ENCODE results near the gene TRIM39.

Gene TRIM39

DNA sequence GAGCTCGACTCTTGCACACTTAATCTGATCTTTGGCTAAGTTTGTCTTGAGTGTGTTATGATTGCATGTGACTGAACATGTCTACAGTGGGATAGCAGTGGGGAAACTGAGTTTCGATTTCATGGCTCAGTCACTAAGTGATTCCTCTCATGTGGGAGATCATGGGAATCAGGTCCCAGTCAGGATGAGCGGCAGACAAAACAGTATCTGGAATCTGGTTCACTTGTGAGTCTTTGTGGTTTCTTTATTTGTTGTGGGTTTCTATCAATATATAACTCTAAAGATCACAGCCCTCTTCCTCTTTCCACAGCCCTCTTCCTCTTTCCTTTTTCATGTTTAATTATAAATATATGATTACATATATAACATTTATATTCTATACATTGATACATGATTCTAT, 22.2 kb downstream of the TRIM39 start:
- TF ChIP-seq, protein P1, sequence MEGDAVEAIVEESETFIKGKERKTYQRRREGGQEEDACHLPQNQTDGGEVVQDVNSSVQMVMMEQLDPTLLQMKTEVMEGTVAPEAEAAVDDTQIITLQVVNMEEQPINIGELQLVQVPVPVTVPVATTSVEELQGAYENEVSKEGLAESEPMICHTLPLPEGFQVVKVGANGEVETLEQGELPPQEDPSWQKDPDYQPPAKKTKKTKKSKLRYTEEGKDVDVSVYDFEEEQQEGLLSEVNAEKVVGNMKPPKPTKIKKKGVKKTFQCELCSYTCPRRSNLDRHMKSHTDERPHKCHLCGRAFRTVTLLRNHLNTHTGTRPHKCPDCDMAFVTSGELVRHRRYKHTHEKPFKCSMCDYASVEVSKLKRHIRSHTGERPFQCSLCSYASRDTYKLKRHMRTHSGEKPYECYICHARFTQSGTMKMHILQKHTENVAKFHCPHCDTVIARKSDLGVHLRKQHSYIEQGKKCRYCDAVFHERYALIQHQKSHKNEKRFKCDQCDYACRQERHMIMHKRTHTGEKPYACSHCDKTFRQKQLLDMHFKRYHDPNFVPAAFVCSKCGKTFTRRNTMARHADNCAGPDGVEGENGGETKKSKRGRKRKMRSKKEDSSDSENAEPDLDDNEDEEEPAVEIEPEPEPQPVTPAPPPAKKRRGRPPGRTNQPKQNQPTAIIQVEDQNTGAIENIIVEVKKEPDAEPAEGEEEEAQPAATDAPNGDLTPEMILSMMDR (IDR thresholded peaks at IDR 0.05; ENCODE audit: low read depth, low read length, missing control alignments) = no peak
- no peak for DNase-seq (ENCODE audit: low read depth)
- in situ Hi-C loops (cut with HindIII; ENCODE audit: low sequenced_read_pairs) = no loop called here
- no peak overlapping the region for H3K4me3 ChIP-seq (ENCODE audit: low read depth, low read length)

DNA sequence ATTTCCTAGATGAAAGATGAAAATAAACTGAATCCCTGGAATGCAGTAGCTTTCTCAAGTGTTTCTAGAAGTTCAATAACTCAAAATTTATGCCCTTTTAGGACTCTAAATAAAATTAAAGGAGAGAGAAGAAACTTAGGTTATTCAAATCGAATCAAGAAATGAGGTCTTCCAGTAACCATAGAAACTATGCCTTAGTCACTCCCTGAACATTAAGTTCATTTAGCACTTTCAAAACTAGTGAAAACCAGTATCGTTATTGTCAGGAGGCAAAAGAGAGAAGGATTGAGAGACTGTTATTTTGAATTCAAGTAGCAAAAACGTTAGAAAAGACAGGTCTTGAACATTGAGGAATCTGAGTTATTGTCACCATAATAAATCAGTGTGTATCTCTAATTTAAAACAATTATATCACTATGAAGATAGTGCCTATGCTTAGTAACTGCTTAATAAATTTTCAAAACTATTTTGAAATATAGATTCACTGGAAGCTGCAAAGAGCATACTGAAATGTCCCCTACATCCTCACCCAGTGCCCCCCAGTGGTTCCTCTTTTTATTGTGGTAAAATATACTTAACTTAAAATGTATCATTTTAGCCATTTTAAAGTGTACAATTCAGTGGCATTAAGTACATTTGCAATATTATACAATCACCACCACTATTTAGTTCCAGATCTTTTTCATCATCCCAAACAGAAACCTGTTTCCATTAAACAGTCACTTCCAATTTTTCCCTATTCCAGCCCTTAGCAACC, 22.9 kb downstream of the TRIM39 start:
- TF ChIP-seq, protein P1 (IDR thresholded peaks at IDR 0.05; ENCODE audit: low read depth, low read length, missing control alignments) = no peak
- no peak for DNase-seq (ENCODE audit: low read depth)
- in situ Hi-C loops (cut with HindIII; ENCODE audit: low sequenced_read_pairs) = no loop called here
- no peak overlapping the region for H3K4me3 ChIP-seq (ENCODE audit: low read depth, low read length)

DNA sequence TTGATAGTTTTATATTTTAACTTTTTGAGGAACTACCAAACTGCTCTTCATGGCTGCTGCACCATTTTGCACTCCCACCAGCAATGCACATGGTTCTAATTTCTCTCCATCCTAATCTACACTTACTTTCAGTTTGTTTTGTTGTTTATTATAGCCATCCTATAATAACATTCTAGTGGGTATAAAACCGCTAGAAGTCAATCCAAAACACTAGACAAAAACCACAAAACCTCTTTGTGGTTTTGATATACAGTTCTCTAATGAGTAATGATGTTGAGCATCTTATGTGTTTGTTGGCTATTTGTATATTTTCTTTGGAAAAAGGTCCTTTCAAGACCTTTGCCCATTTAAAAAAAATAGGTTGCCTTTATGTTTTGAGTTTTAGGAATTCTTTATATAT, 23.8 kb downstream of the TRIM39 start:
- TF ChIP-seq, protein P1 (IDR thresholded peaks at IDR 0.05; ENCODE audit: low read depth, low read length, missing control alignments) = no peak
- DNase-seq (ENCODE audit: low read depth) = no peak
- in situ Hi-C loops (cut with HindIII; ENCODE audit: low sequenced_read_pairs) = no loop called here
- H3K4me3 ChIP-seq (ENCODE audit: low read depth, low read length) = no peak overlapping the region

DNA sequence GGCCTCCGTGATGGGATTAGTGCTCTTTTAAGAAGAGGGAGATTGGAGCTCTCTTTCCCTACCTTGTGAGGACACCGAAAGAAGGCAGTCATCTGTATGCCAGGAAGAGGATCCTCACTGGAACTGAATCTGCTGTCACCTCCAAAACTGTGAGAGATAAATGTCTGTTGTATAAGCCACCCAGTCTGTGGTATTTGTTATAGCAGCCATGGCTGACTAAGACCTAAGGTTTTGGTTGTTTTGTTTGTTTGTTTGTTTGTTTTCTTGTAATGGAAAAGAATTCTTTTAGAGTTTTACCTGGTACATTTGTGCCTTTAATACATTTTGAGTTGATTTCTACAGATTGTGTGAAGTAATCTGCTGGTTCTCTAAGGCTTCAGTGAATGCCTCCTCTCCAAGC, 25.8 kb downstream of the TRIM39 start:
- TF ChIP-seq, protein P1 (IDR thresholded peaks at IDR 0.05; ENCODE audit: low read depth, low read length, missing control alignments) = no peak
- no peak overlapping the region for H3K4me3 ChIP-seq (ENCODE audit: low read depth, low read length)
- DNase-seq (ENCODE audit: low read depth) = no peak
- in situ Hi-C loops (cut with HindIII; ENCODE audit: low sequenced_read_pairs) = no loop called here

DNA sequence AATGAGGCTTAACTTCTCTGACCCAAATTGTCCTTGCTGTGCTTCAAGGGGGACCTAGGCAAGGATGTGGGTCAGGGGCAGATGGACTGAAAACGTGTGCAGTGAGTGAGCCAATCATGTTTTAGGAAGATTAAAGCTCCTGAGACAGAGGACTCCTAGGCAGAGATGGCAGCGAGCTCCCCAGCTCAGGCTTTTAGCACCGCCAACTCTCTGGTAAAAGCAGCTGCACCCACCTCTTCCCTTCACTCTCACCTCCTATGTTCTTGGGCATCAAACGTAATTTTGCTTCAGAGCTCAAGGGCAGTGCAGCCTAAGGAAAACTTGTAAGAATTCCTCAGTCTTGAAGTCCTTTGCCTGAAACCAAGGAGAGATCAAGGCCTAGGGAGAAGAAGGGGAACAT, 28.6 kb downstream of the TRIM39 start:
- in situ Hi-C loops (cut with HindIII; ENCODE audit: low sequenced_read_pairs) = no loop called here
- no peak overlapping the region for H3K4me3 ChIP-seq (ENCODE audit: low read depth, low read length)
- no peak for DNase-seq (ENCODE audit: low read depth)
- TF ChIP-seq, protein P1 (IDR thresholded peaks at IDR 0.05; ENCODE audit: low read depth, low read length, missing control alignments) = no peak

DNA sequence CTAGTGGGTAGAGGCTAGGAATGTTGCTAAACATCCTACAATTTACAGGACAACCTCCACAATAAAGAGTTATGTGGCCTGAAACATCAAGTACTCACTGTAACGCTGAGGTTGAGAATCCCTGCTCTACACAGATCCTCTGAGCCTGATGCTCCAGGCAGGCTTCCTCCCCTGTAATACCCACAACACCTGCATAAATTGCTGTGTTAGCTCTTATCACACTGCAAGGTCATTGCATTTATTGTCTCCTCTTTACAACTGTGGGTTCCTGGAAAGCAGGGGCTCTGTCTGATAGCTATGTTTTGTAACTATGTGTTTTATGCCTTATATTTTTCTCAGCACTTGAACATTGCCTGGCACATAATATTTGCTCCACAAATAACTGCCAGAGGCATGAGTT, 29.8 kb downstream of the TRIM39 start:
- no peak for DNase-seq (ENCODE audit: low read depth)
- in situ Hi-C loops (cut with HindIII; ENCODE audit: low sequenced_read_pairs) = no loop called here

More for the DNA sequence above, 29.8 kb downstream of the TRIM39 start:
- TF ChIP-seq, protein P1 (IDR thresholded peaks at IDR 0.05; ENCODE audit: low read depth, low read length, missing control alignments) = no peak
- no peak overlapping the region for H3K4me3 ChIP-seq (ENCODE audit: low read depth, low read length)
